OCI-M2 (cell line): Measurements from ENCODE around the gene PPFIBP2.
"Not testable (repeated sequence)": the region's sequence is repeated elsewhere in the genome, so short reads cannot be mapped to it uniquely, and the experiment has no call there.

ENCODE experiments used
- DNase-seq: peaks from one replicate; lab custom pipeline; 2025; ENCODE audit not compliant: unreplicated experiment; lab: John Stamatoyannopoulos, UW

The PPFIBP2 gene

GRCh38 chr11:7498193-7498592, 15.6 kb upstream of the PPFIBP2 start:
- DNase-seq = no peak

GRCh38 chr11:7499081-7499480, 14.7 kb upstream of the PPFIBP2 start:
- DNase-seq = no peak

- no peak for DNase-seq
Observed at GRCh38 chr11:7500251-7500650, 13.5 kb upstream of the PPFIBP2 start.

- DNase-seq = no peak
Observed at GRCh38 chr11:7501251-7501650, 12.5 kb upstream of the PPFIBP2 start.

GRCh38 chr11:7501894-7502293, 11.9 kb upstream of the PPFIBP2 start:
- no peak for DNase-seq

- DNase-seq = no peak
Observed at GRCh38 chr11:7506243-7506642, 7.6 kb upstream of the PPFIBP2 start.

- no peak for DNase-seq
Observed at GRCh38 chr11:7508087-7508486, 5.7 kb upstream of the PPFIBP2 start.

- no peak for DNase-seq
Observed at GRCh38 chr11:7509966-7510365, 3.8 kb upstream of the PPFIBP2 start.

GRCh38 chr11:7511401-7511800, 2.4 kb upstream of the PPFIBP2 start:
- no peak for DNase-seq

GRCh38 chr11:7512525-7513233, 1.1 kb upstream of the PPFIBP2 start:
- DNase-seq = no peak

GRCh38 chr11:7514099-7514591, 346 bp downstream of the PPFIBP2 start:
- DNase-seq = no peak

- no peak for DNase-seq
Observed at GRCh38 chr11:7515447-7515886, 1.7 kb downstream of the PPFIBP2 start.

GRCh38 chr11:7516475-7516874, 2.7 kb downstream of the PPFIBP2 start:
- no peak for DNase-seq

GRCh38 chr11:7517743-7518142, 3.9 kb downstream of the PPFIBP2 start:
- not testable (repeated sequence) for DNase-seq

GRCh38 chr11:7518811-7519562, 5.2 kb downstream of the PPFIBP2 start:
- no peak for DNase-seq

GRCh38 chr11:7520011-7520942, 6.5 kb downstream of the PPFIBP2 start:
- no peak for DNase-seq

- DNase-seq = no peak
Observed at GRCh38 chr11:7520981-7521487, 7.2 kb downstream of the PPFIBP2 start.

GRCh38 chr11:7522121-7522520, 8.3 kb downstream of the PPFIBP2 start:
- no peak for DNase-seq

GRCh38 chr11:7522546-7522945, 8.7 kb downstream of the PPFIBP2 start:
- DNase-seq = no peak

- no peak for DNase-seq
Observed at GRCh38 chr11:7523416-7524210, 9.8 kb downstream of the PPFIBP2 start.
